Astrocyte of the spinal cord (primary cell): ENCODE data around the gene RARRES2.
"Not testable (repeated sequence)": the region's sequence is repeated elsewhere in the genome, so short reads cannot be mapped to it uniquely, and the experiment has no call there.

Experiments
- DNase-seq: peaks from one replicate; pipeline ENCODE4 v3.0.0; 2011; ENCODE audit warnings: low read depth, low spot score
- H3K4me3 ChIP-seq: 2 replicates; pipeline ENCODE4 v1.5.1; 2011; ENCODE audit warnings: low read depth, mild to moderate bottlenecking, low read length, moderate library complexity
- in situ Hi-C: cut with HindIII; loops from 2 replicates; pipeline ENCODE4 v1.10.0; 2017; ENCODE audit warnings: low sequenced_read_pairs
- TF ChIP-seq, protein P1 (sequence below): IDR thresholded peaks from 2 replicates; pipeline ENCODE4 v1.5.1; 2012; ENCODE audit warnings: low read depth, mild to moderate bottlenecking, low read length, inconsistent platforms

Gene RARRES2

GRCh38 chr7:150311711-150312110 is 29.7 kb downstream of the RARRES2 start:
- TF ChIP-seq, protein P1, sequence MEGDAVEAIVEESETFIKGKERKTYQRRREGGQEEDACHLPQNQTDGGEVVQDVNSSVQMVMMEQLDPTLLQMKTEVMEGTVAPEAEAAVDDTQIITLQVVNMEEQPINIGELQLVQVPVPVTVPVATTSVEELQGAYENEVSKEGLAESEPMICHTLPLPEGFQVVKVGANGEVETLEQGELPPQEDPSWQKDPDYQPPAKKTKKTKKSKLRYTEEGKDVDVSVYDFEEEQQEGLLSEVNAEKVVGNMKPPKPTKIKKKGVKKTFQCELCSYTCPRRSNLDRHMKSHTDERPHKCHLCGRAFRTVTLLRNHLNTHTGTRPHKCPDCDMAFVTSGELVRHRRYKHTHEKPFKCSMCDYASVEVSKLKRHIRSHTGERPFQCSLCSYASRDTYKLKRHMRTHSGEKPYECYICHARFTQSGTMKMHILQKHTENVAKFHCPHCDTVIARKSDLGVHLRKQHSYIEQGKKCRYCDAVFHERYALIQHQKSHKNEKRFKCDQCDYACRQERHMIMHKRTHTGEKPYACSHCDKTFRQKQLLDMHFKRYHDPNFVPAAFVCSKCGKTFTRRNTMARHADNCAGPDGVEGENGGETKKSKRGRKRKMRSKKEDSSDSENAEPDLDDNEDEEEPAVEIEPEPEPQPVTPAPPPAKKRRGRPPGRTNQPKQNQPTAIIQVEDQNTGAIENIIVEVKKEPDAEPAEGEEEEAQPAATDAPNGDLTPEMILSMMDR: no peak
- in situ Hi-C loops: no loop called here
- no peak overlapping the region for H3K4me3 ChIP-seq
- DNase-seq: peak; percentile 84

- H3K4me3 ChIP-seq: no peak overlapping the region
- in situ Hi-C loops: no loop called here
- TF ChIP-seq, protein P1: no peak
- no peak for DNase-seq
Measured at GRCh38 chr7:150311146-150311545, 30.3 kb downstream of the RARRES2 start.

- H3K4me3 ChIP-seq: no peak overlapping the region
- TF ChIP-seq, protein P1: no peak
- in situ Hi-C loops: no loop called here
Measured at GRCh38 chr7:150308575-150308974, 32.9 kb downstream of the RARRES2 start.

DNA sequence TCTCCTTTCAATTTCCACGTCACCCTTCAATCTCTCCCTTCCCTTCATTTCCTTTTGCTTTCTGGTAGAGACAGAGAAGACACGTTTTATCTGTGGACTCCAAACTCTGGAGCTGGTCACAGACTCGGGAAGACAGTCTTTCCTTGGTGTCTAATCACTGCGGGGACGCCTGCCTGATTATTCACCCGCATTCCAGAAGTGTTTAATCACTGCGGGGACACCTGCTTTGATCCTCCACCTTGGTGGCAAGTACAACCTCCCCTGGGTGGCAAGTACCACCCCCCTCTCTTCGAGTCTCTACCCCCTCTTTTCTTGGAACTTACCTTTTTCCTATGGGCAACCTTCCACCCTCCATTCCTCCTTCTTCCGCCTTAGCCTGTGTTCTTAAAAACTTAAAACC is 33.5 kb downstream of the RARRES2 start:
- TF ChIP-seq, protein P1: no peak
- in situ Hi-C loops: no loop called here
- no peak for DNase-seq
- no peak overlapping the region for H3K4me3 ChIP-seq

More at GRCh38 chr7:150308575-150308974, 32.9 kb downstream of the RARRES2 start:
- no peak for DNase-seq

- TF ChIP-seq, protein P1: no peak
- DNase-seq: no peak
- H3K4me3 ChIP-seq: no peak overlapping the region
- in situ Hi-C loops: no loop called here
Measured at GRCh38 chr7:150307129-150307528, 34.3 kb downstream of the RARRES2 start.

DNA sequence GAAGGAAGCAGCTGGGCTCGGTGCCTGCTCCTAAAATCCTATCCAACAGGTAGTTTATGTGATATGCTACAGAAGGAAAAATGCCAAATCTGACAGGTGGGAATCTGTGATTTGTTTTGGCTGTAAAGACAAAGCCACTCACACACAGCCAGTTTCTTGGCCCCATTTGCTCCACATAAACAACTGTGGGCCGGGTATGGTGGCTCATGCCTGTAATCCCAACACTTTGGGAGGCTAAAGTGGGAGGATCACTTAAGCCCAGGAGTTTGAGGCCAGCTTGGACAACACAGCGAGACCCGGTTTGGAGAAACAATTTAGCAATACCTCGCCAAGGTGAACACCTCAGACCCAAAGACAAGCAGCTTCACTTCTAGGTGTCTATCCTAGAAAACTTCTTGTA is 35.1 kb downstream of the RARRES2 start:
- in situ Hi-C loops, H3K4me3 ChIP-seq, DNase-seq: not testable (repeated sequence)

GRCh38 chr7:150305903-150306284 is 35.5 kb downstream of the RARRES2 start:
- DNase-seq, H3K4me3 ChIP-seq, in situ Hi-C loops: not testable (repeated sequence)

GRCh38 chr7:150305259-150305902 is 36.0 kb downstream of the RARRES2 start:
- H3K4me3 ChIP-seq, in situ Hi-C loops, DNase-seq: not testable (repeated sequence)

GRCh38 chr7:150304499-150305258 is 36.8 kb downstream of the RARRES2 start:
- in situ Hi-C loops: not testable (repeated sequence)

DNA sequence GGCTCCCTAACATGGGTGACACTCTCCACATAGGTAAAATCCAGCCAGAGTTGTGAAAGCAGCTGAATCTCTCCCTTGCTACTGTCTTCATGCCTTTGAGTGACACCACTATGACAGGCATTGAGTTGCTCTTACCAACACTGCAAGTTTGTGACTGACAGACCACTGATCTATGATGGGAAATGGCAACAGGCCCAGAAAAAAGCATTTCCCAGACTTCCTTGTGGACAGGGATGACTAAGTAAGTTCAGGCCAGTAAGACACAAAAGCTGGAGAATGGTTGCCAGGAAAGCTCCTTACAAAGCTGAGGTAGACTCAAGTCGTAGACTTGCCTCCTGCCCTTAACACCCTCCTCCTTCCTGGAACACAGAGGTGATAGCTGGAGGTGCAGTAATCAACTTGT is 38.5 kb downstream of the RARRES2 start:
- DNase-seq, in situ Hi-C loops, H3K4me3 ChIP-seq: not testable (repeated sequence)

More at GRCh38 chr7:150304499-150305258, 36.8 kb downstream of the RARRES2 start:
- not testable (repeated sequence) for H3K4me3 ChIP-seq, DNase-seq

DNA sequence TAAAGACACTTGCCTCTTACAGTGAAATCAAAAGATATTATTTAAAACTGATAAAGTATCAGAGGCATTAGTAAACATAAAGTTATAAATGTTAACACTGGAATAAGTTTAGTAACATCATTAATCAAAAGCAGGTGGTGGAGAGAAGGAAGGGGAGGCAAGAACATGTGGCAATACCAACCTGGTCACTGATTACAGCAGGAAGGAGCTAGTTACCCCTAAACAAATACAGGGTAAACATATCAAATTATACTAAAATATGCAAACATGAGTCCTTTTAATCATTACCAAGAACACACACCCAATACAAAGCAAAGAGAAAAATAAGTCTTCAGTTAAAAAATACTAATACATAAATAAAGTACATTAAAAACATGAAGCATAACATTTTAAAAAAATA is 43.5 kb downstream of the RARRES2 start:
- in situ Hi-C loops, DNase-seq, H3K4me3 ChIP-seq: not testable (repeated sequence)
